HEK293 (cell line): ENCODE results near the gene CACUL1.

Source experiments
- CTCF ChIA-PET: fragments of 350-600 bp; formaldehyde crosslinking; extraction: SDS; loops from one replicate; lab custom pipeline; 2021; ENCODE audit warnings: antibody characterized with exemption; lab: Yijun Ruan, JAX
- POLR2A ChIA-PET: fragments of 300-600 bp; formaldehyde crosslinking; extraction: SDS; loops from one replicate; lab custom pipeline; 2020; ENCODE audit warnings: antibody characterized with exemption, inconsistent platforms; lab: Yijun Ruan, JAX
- H3K27ac ChIP-seq: fragments of 200-500 bp; sonication (Bioruptor generic); 2 replicates; pipeline ENCODE4 v1.5.1; 2014; ENCODE audit warnings: low read depth, low read length, control low read depth, inconsistent platforms; ENCODE audit errors: extremely low read depth
- H3K36me3 ChIP-seq, 2 experiments: fragments of 200-500 bp in 1 of 2; sonication (Bioruptor generic) in 1 of 2; 1 replicate in 1 of 2; 2 replicates in 1 of 2; pipeline ENCODE4 v1.5.1; 2014 to 2017; ENCODE audit warnings: inconsistent platforms in 2 of 2, low read length in 2 of 2; ENCODE audit not compliant: control insufficient read depth in 2 of 2, insufficient read depth in 1 of 2
- H3K4me1 ChIP-seq: fragments of 200-500 bp; sonication (Bioruptor generic); 2 replicates; pipeline ENCODE4 v1.5.1; 2014; ENCODE audit warnings: mild to moderate bottlenecking, low read length, inconsistent platforms; ENCODE audit not compliant: control insufficient read depth, insufficient read depth
- H3K4me3 ChIP-seq: 2 replicates; pipeline ENCODE4 v1.5.1; 2011; ENCODE audit warnings: low read depth, mild to moderate bottlenecking, control low read depth, low read length, moderate library complexity
- H3K9me3 ChIP-seq: fragments of 200-500 bp; sonication (Bioruptor generic); 2 replicates; pipeline ENCODE4 v1.5.1; 2014; ENCODE audit warnings: low read depth, low read length, inconsistent platforms; ENCODE audit not compliant: control insufficient read depth, insufficient read depth
- AEBP2 ChIP-seq: fragments of 450-650 bp; formaldehyde crosslinking; IDR thresholded peaks from 2 replicates; pipeline ENCODE4 v1.5.1; 2016; ENCODE audit warnings: missing biosample characterization, missing genetic modification characterization, borderline replicate concordance
- EGR2 ChIP-seq: fragments of 450-650 bp; formaldehyde crosslinking; IDR thresholded peaks from 2 replicates; pipeline ENCODE4 v1.5.1; 2016; ENCODE audit warnings: low read depth, missing biosample characterization, missing genetic modification characterization
- SETDB1 ChIP-seq: IDR thresholded peaks from one replicate; pipeline ENCODE4 v1.6.1; 2017; ENCODE audit warnings: mild to moderate bottlenecking, low read length, moderate library complexity, mixed read lengths; ENCODE audit not compliant: insufficient read length
- YY1 ChIP-seq: fragments of 450-650 bp; formaldehyde crosslinking; IDR thresholded peaks from 2 replicates; pipeline ENCODE4 v1.5.1; 2018; ENCODE audit warnings: missing biosample characterization, missing genetic modification characterization
- YY2 ChIP-seq: fragments of 450-650 bp; formaldehyde crosslinking; IDR thresholded peaks from 2 replicates; pipeline ENCODE4 v1.5.1; 2016; ENCODE audit warnings: missing biosample characterization, missing genetic modification characterization
- ZBTB1 ChIP-seq: fragments of 450-650 bp; formaldehyde crosslinking; IDR thresholded peaks from 2 replicates; pipeline ENCODE4 v1.5.1; 2016; ENCODE audit warnings: missing biosample characterization, missing genetic modification characterization
- ZBTB6 ChIP-seq: fragments of 450-650 bp; formaldehyde crosslinking; IDR thresholded peaks from 2 replicates; pipeline ENCODE4 v1.5.1; 2017; ENCODE audit warnings: missing biosample characterization, missing genetic modification characterization
- ZBTB7A ChIP-seq: fragments of 450-650 bp; formaldehyde crosslinking; IDR thresholded peaks from 2 replicates; pipeline ENCODE4 v1.5.1; 2016; ENCODE audit warnings: low read depth, missing biosample characterization, missing genetic modification characterization
- ZFHX2 ChIP-seq: fragments of 450-650 bp; formaldehyde crosslinking; conservative IDR thresholded peaks from 2 replicates; pipeline ENCODE4 v1.5.1; 2016; ENCODE audit warnings: missing biosample characterization, missing genetic modification characterization
- ZNF114 ChIP-seq: fragments of 450-650 bp; formaldehyde crosslinking; IDR thresholded peaks from 2 replicates; pipeline ENCODE4 v1.5.0; 2017; ENCODE audit warnings: missing biosample characterization, missing genetic modification characterization
- ZNF169 ChIP-seq: fragments of 450-650 bp; formaldehyde crosslinking; IDR thresholded peaks from 2 replicates; pipeline ENCODE4 v1.5.1; 2016; ENCODE audit warnings: missing biosample characterization, missing genetic modification characterization
- ZNF2 ChIP-seq: fragments of 450-650 bp; formaldehyde crosslinking; IDR thresholded peaks from 2 replicates; pipeline ENCODE4 v1.5.1; 2016; ENCODE audit warnings: missing biosample characterization, missing genetic modification characterization
- ZNF214 ChIP-seq: fragments of 450-650 bp; formaldehyde crosslinking; IDR thresholded peaks from 2 replicates; pipeline ENCODE4 v1.5.1; 2017; ENCODE audit warnings: missing biosample characterization, mild to moderate bottlenecking, missing genetic modification characterization, borderline replicate concordance
- ZNF311 ChIP-seq: fragments of 450-650 bp; formaldehyde crosslinking; IDR thresholded peaks from 2 replicates; pipeline ENCODE4 v1.5.1; 2017; ENCODE audit warnings: missing biosample characterization, missing genetic modification characterization, borderline replicate concordance
- ZNF324 ChIP-seq: fragments of 450-650 bp; formaldehyde crosslinking; IDR thresholded peaks from 2 replicates; pipeline ENCODE4 v1.5.1; 2016; ENCODE audit warnings: missing biosample characterization, missing genetic modification characterization
- ZNF366 ChIP-seq: fragments of 450-650 bp; formaldehyde crosslinking; conservative IDR thresholded peaks from 2 replicates; pipeline ENCODE4 v1.5.1; 2016; ENCODE audit warnings: missing biosample characterization, missing genetic modification characterization
- ZNF473 ChIP-seq: fragments of 450-650 bp; formaldehyde crosslinking; IDR thresholded peaks from 2 replicates; pipeline ENCODE4 v1.5.1; 2017; ENCODE audit warnings: missing biosample characterization, missing genetic modification characterization
- ZNF544 ChIP-seq: fragments of 450-650 bp; formaldehyde crosslinking; IDR thresholded peaks from 2 replicates; pipeline ENCODE4 v1.5.0; 2017; ENCODE audit warnings: missing biosample characterization, missing genetic modification characterization
- ZNF560 ChIP-seq: fragments of 450-650 bp; formaldehyde crosslinking; IDR thresholded peaks from 2 replicates; pipeline ENCODE4 v1.5.1; 2017; ENCODE audit warnings: missing biosample characterization, missing genetic modification characterization, borderline replicate concordance
- ZNF621 ChIP-seq: fragments of 450-650 bp; formaldehyde crosslinking; IDR thresholded peaks from 2 replicates; pipeline ENCODE4 v1.5.1; 2017; ENCODE audit warnings: missing biosample characterization, missing genetic modification characterization
- ZNF654 ChIP-seq: fragments of 450-650 bp; formaldehyde crosslinking; IDR thresholded peaks from 2 replicates; pipeline ENCODE4 v1.5.1; 2016; ENCODE audit warnings: low read depth, missing biosample characterization, missing genetic modification characterization
- ZNF660 ChIP-seq: fragments of 450-650 bp; IDR thresholded peaks from 2 replicates; pipeline ENCODE4 v1.5.1; 2018; ENCODE audit warnings: missing biosample characterization, mild to moderate bottlenecking, missing genetic modification characterization
- ZNF670 ChIP-seq: fragments of 450-650 bp; formaldehyde crosslinking; IDR thresholded peaks from 2 replicates; pipeline ENCODE4 v1.5.1; 2016; ENCODE audit warnings: missing biosample characterization, missing genetic modification characterization, low read depth
- ZNF792 ChIP-seq: fragments of 450-650 bp; formaldehyde crosslinking; IDR thresholded peaks from 2 replicates; pipeline ENCODE4 v1.5.1; 2016; ENCODE audit warnings: missing biosample characterization, missing genetic modification characterization
- ZNF830 ChIP-seq: fragments of 450-650 bp; IDR thresholded peaks from 2 replicates; pipeline ENCODE4 v1.5.0; 2018; ENCODE audit warnings: missing biosample characterization, missing genetic modification characterization, low read depth, mild to moderate bottlenecking, moderate library complexity
- ZXDB ChIP-seq: fragments of 450-650 bp; formaldehyde crosslinking; IDR thresholded peaks from 2 replicates; pipeline ENCODE4 v1.5.1; 2016; ENCODE audit warnings: missing biosample characterization, missing genetic modification characterization

Gene CACUL1

GRCh38 chr10:118775478-118775877, 20.7 kb upstream of the CACUL1 start:
- POLR2A ChIA-PET = interaction anchor here (0.6 kb wide), 1 partner anchor 10 kb away, joined by 9 read pairs; no protein-coding TSS in a partner anchor
- no peaks in the 10 kb centered on the region for H3K4me1 ChIP-seq
- no peak for TF ChIP-seq ZNF169
- TF ChIP-seq ZNF654 (tag by site-specific recombination) = peak; percentile 5; the same call in 1 of the 2 replicates
- TF ChIP-seq, all 188 proteins: peak for 1
- H3K9me3 ChIP-seq = no peaks in the 10 kb centered on the region
- CTCF ChIA-PET = interaction anchor here (0.6 to 1.8 kb wide), 3 partner anchors 10 to 53 kb away, joined by 4 to 5 read pairs (median 4); no protein-coding TSS in a partner anchor
- no peak overlapping the region for H3K27ac ChIP-seq
- H3K4me3 ChIP-seq = no peak overlapping the region
- no peaks in the 10 kb centered on the region for H3K36me3 ChIP-seq

DNA sequence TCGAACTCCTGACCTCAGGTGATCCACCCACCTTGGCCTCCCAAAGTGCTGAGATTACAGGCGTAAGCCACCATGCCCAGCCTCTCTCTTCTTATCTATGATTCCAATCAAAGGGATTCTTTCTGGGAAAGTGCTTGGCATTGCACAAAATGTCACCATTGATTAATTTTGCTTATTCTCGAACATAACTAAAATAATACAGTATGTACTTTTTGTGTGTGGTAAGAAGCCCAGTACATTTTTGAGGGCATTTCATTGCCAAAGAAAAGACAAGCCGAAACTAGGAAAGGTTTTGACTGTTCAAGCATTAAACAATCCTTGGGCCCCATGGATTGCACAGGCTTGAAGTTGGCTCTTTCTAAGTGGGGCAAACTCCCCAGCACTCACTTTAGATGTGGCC, 18.3 kb upstream of the CACUL1 start:
- H3K9me3 ChIP-seq = no peaks in the 10 kb centered on the region
- no peak for TF ChIP-seq ZNF114 (tag by site-specific recombination)
- no peak for TF ChIP-seq ZNF2 (tag by site-specific recombination)
- no peak for TF ChIP-seq ZNF830 (tag by site-specific recombination)
- no peak for TF ChIP-seq SETDB1
- no peak for TF ChIP-seq ZBTB6 (tag by site-specific recombination)
- no peak for TF ChIP-seq ZNF660 (tag by site-specific recombination)
- POLR2A ChIA-PET = no interaction called here
- no peaks in the 10 kb centered on the region for H3K36me3 ChIP-seq
- CTCF ChIA-PET = no interaction called here
- H3K4me3 ChIP-seq = no peak overlapping the region
- H3K4me1 ChIP-seq = no peaks in the 10 kb centered on the region
- no peak overlapping the region for H3K27ac ChIP-seq

DNA sequence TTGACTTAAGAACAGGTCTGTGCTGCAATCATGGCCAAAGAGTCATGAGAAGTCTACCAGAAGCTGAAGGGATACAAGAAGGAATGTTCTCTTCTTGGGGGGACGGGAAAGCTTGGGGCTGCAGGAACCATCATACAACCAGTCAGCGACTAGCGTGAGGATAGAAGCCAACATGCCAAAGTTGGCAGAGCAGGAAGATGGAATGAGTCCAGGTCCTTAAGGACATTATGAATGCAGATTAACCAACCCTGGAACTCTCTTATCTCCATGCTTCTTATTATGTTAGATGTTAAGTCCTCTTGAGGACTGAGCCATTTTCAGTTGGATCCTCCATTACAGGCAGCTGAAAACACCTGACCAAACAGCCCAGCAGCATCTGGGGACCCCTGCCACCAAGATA, 17.2 kb upstream of the CACUL1 start:
- TF ChIP-seq ZNF214 (tag by site-specific recombination) (no peak), ZNF311 (tag by site-specific recombination) (no peak), ZNF792 (tag by site-specific recombination) (no peak), ZNF324 (tag by site-specific recombination) (no peak), ZBTB1 (tag by site-specific recombination) (no peak)
- ChIA-PET CTCF (interaction anchor here (1.2 kb wide), 1 partner anchor 202 kb away, joined by 3 read pairs; no protein-coding TSS in a partner anchor), POLR2A (no interaction called here)
- no peaks in the 10 kb centered on the region for H3K4me1 ChIP-seq
- no peak overlapping the region for H3K4me3 ChIP-seq
- no peak overlapping the region for H3K27ac ChIP-seq
- H3K9me3 ChIP-seq = no peaks in the 10 kb centered on the region
- no peaks in the 10 kb centered on the region for H3K36me3 ChIP-seq

DNA sequence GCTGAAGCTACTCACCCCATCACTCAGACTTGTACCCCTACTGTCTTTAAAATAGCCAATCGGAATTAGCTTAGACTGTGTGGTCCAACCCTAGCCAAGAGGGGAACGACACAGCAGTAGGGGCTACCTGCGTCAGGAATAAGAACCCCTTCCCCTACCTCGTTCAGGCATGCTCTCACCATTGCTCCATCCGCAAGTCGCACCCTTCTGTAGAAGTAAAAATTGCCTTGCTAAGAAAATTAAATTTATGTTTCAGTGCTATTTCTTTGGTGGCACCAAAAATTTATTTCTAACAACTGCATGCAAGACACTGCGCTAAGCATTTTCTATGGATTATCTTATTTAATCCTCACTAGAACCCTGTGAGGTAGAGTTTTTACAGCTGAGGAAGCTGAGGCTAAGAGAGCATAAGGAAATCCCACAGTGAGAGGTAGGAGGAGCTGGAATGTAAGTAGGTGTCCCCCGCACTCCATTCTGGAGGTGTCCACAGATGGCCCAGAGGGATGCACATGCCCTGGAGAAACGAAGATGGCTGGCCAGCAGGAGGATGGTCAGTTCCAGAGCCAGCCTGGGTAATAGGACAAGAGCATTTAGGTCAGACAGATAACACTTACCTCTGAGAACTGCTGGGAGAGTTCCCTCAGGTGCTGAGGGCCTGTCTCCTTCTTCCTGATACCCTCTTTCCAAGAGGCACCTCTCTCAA, 15.3 kb upstream of the CACUL1 start:
- Histone ChIP-seq H3K27ac (no peak overlapping the region), H3K4me1 (no peaks in the 10 kb centered on the region), H3K36me3 (no peaks in the 10 kb centered on the region), H3K4me3 (no peak overlapping the region), H3K9me3 (no peaks in the 10 kb centered on the region)
- TF ChIP-seq ZNF560 (tag by site-specific recombination) = no peak
- no peak for TF ChIP-seq ZNF544 (tag by site-specific recombination)
- TF ChIP-seq ZNF366 (tag by site-specific recombination) = no peak
- TF ChIP-seq ZFHX2 = 0 out of 2 replicates have a peak, but pooled peaks have one; percentile 7
- TF ChIP-seq EGR2 (tag by site-specific recombination) = 0 out of 2 replicates have a peak, but pooled peaks have one; percentile 13
- TF ChIP-seq ZNF621 (tag by site-specific recombination) = no peak
- no peak for TF ChIP-seq ZNF473 (tag by site-specific recombination)
- TF ChIP-seq ZBTB7A (tag by site-specific recombination) = no peak
- no peak for TF ChIP-seq AEBP2 (tag by site-specific recombination)
- TF ChIP-seq ZXDB (tag by site-specific recombination) = no peak
- no peak for TF ChIP-seq ZNF670 (tag by site-specific recombination)
- no peak for TF ChIP-seq YY1 (tag by site-specific recombination)
- TF ChIP-seq YY2 (tag by site-specific recombination) = no peak
- CTCF ChIA-PET = interaction anchor here (0.6 kb wide), 1 partner anchor 774 kb away, joined by 3 read pairs; no protein-coding TSS in a partner anchor
- POLR2A ChIA-PET = no interaction called here
